B cell (primary cell): ENCODE results near the gene FOXO3.

ENCODE experiments used
- CTCF ChIP-seq: fragments of 200-600 bp; IDR thresholded peaks from one replicate; pipeline ENCODE4 v1.8.0; 2022; ENCODE audit warnings: antibody characterized with exemption, mild to moderate bottlenecking
- EZH2 ChIP-seq: IDR thresholded peaks from 2 replicates; pipeline ENCODE4 v1.6.1; 2012; ENCODE audit warnings: borderline replicate concordance, low read depth, mild to moderate bottlenecking, moderate library complexity, low read length; ENCODE audit not compliant: insufficient read depth, poor library complexity, severe bottlenecking

DNA sequence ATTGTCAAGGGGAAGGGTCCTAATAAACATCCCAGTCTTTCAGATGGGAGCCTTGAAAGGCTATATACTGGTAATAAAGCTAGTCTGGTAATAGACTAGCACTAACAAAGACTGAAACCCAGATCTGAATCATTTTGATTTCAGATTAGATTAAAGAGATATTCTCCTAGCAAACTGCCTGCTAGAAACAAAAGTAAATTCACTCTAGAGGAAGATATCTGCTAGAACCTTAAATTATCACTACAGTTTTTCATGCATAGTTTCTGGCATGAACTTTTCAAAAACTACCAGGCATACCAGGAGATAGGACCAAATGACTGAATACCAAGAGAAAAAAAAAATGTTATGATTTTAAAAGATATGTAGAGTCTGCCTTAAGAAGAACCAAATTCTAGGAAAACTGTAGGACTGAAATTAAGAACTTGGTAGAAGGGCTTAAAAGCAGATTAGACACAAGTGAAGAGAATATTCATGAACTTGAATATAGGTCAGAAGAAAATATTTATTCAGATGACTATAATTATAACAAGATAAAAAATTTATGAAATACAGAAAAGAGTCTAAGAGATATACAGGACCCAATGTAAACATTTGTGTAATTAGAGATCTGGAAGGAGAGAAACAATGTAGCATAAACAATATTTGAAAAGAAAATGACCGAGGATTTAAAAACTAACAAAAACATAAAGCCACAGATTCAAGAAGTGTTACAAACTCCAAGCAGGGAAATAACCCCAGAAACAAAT lies 141.6 kb downstream of the FOXO3 start:
- no peak for TF ChIP-seq CTCF
- no peak for TF ChIP-seq EZH2
